H1 (cell line): Measurements from ENCODE around the gene ADIPOR2.

Experiments used
- CEBPB ChIP-seq: IDR thresholded peaks from 2 replicates; pipeline ENCODE4 v1.6.1; 2012; ENCODE audit warnings: low read depth, low read length
- KDM5A ChIP-seq: fragments of 200-600 bp; IDR thresholded peaks from 2 replicates; pipeline ENCODE4 v1.7.1; 2012; ENCODE audit warnings: mild to moderate bottlenecking, low read length, inconsistent platforms, mixed read lengths
- POLR2A ChIP-seq, 2 experiments: IDR thresholded peaks; 1 replicate in 1 of 2; 2 replicates in 1 of 2; pipeline ENCODE4 v1.6.1; 2011; ENCODE audit warnings: low read depth in 2 of 2, low read length in 2 of 2, mild to moderate bottlenecking in 2 of 2; ENCODE audit errors: control extremely low read depth in 1 of 2
- POLR2AphosphoS5 ChIP-seq: IDR thresholded peaks from 2 replicates; pipeline ENCODE4 v1.6.1; 2011; ENCODE audit warnings: low read depth, low read length
- RAD21 ChIP-seq, 2 experiments: IDR thresholded peaks in 1 of 2; conservative IDR thresholded peaks in 1 of 2; 2 replicates each; pipeline ENCODE4 v1.6.1; 2011; ENCODE audit warnings: low read depth in 2 of 2, low read length in 2 of 2, improper control_type of control experiment in 1 of 2, inconsistent platforms in 1 of 2, mild to moderate bottlenecking in 1 of 2, moderate library complexity in 1 of 2
- RFX5 ChIP-seq: IDR thresholded peaks from 2 replicates; pipeline ENCODE4 v1.6.1; 2011; ENCODE audit warnings: low read depth, low read length, improper control_type of control experiment, borderline replicate concordance
- RNF2 ChIP-seq: fragments of 200-900, 300-1000 bp; sonication (generic); IDR thresholded peaks from 2 replicates; pipeline ENCODE4 v1.7.1; 2016; ENCODE audit warnings: borderline replicate concordance, low read depth, mild to moderate bottlenecking, antibody characterized with exemption, low read length; ENCODE audit not compliant: poor library complexity, severe bottlenecking; ENCODE audit errors: missing control alignments
- SIN3A ChIP-seq, 2 experiments: IDR thresholded peaks in 1 of 2; conservative IDR thresholded peaks in 1 of 2; 2 replicates each; pipeline ENCODE4 v1.6.1; 2011 to 2012; ENCODE audit warnings: low read length in 2 of 2, improper control_type of control experiment in 1 of 2, low read depth in 1 of 2, mild to moderate bottlenecking in 1 of 2
- TAF1 ChIP-seq: IDR thresholded peaks from 2 replicates; pipeline ENCODE4 v1.6.1; 2011; ENCODE audit warnings: mild to moderate bottlenecking, low read depth, low read length
- USF2 ChIP-seq: IDR thresholded peaks from 2 replicates; pipeline ENCODE4 v1.6.1; 2011; ENCODE audit warnings: low read length, improper control_type of control experiment
- TF ChIP-seq, protein P1 (sequence below), 3 experiments: IDR thresholded peaks; 1 replicate in 2 of 3; 2 replicates in 1 of 3; pipeline versions ENCODE4 v1.5.1 to v1.6.1; 2011; ENCODE audit warnings: low read length in 3 of 3, mild to moderate bottlenecking in 3 of 3, inconsistent platforms in 2 of 3, low read depth in 1 of 3, moderate library complexity in 1 of 3; ENCODE audit not compliant: insufficient read depth in 1 of 3; ENCODE audit errors: control extremely low read depth in 1 of 3
- TF ChIP-seq, protein P2 (sequence below): IDR thresholded peaks from 2 replicates; pipeline ENCODE4 v1.6.1; 2011; ENCODE audit warnings: low read depth, mild to moderate bottlenecking, low read length; ENCODE audit not compliant: insufficient read depth

DNA sequence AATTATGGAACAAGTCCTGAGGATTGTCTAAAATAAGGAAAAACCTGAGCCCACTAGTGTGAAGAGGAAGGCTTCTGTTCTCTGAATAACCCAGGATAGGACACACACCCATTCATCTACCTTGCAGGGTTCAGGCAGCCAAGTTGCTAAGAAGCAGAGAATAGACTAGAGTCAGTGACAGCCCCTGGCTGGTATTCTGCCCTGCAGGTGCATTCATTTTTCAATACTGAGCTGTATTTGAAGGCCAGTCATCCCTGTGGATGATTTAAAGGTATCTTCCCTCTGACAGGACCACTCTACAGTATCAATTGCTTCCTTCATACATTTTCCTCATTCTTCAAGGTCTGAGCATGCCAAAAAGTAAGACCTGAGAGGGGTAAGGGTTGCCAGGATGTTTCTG is 38.9 kb upstream of the ADIPOR2 start:
- no peak for TF ChIP-seq USF2
- TF ChIP-seq SIN3A (conservative IDR thresholded peaks at IDR 0.05 in 1 of 2, IDR thresholded peaks at IDR 0.05 in 1 of 2; ENCODE audit: low read depth in 1 of 2, low read length in 2 of 2), result no peak
- no peak for TF ChIP-seq RNF2
- TF ChIP-seq, protein P1, sequence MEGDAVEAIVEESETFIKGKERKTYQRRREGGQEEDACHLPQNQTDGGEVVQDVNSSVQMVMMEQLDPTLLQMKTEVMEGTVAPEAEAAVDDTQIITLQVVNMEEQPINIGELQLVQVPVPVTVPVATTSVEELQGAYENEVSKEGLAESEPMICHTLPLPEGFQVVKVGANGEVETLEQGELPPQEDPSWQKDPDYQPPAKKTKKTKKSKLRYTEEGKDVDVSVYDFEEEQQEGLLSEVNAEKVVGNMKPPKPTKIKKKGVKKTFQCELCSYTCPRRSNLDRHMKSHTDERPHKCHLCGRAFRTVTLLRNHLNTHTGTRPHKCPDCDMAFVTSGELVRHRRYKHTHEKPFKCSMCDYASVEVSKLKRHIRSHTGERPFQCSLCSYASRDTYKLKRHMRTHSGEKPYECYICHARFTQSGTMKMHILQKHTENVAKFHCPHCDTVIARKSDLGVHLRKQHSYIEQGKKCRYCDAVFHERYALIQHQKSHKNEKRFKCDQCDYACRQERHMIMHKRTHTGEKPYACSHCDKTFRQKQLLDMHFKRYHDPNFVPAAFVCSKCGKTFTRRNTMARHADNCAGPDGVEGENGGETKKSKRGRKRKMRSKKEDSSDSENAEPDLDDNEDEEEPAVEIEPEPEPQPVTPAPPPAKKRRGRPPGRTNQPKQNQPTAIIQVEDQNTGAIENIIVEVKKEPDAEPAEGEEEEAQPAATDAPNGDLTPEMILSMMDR (IDR thresholded peaks at IDR 0.05; ENCODE audit: control extremely low read depth in 1 of 3, insufficient read depth in 1 of 3, low read depth in 1 of 3, low read length in 3 of 3), result no peak
- TF ChIP-seq, protein P2, sequence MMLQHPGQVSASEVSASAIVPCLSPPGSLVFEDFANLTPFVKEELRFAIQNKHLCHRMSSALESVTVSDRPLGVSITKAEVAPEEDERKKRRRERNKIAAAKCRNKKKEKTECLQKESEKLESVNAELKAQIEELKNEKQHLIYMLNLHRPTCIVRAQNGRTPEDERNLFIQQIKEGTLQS, result no peak
- no peak for TF ChIP-seq POLR2AphosphoS5
- TF ChIP-seq RFX5, result no peak
- TF ChIP-seq TAF1, result no peak
- TF ChIP-seq KDM5A, result no peak
- TF ChIP-seq POLR2A (IDR thresholded peaks at IDR 0.05; ENCODE audit: control extremely low read depth in 1 of 2, low read depth in 2 of 2, low read length in 2 of 2), result no peak
- TF ChIP-seq CEBPB, result no peak
- no peak for TF ChIP-seq RAD21 (IDR thresholded peaks at IDR 0.05 in 1 of 2, conservative IDR thresholded peaks at IDR 0.05 in 1 of 2; ENCODE audit: low read depth in 2 of 2, low read length in 2 of 2)
